OCI-LY3 (cell line): Measurements from ENCODE around the gene CAMK2A.

Source experiments
- CTCF ChIP-seq: fragments of 200-600, 300-600 bp; sonication (generic); IDR thresholded peaks from 2 replicates; pipeline ENCODE4 v1.5.1; 2014; ENCODE audit warnings: antibody characterized with exemption, low read length, low read depth
- EZH2phosphoT487 ChIP-seq: fragments of 200-600 bp; shearing (Covaris generic); IDR thresholded peaks from 2 replicates; pipeline ENCODE4 v1.6.1; 2018; ENCODE audit warnings: antibody characterized with exemption, mixed run types, low read depth

- TF ChIP-seq CTCF (no peak), EZH2phosphoT487 (no peak)
These were observed 97.1 kb downstream of the CAMK2A start for GRCh38 chr5:150192462-150192861.
